Measurements from ENCODE around the gene EPS8L3.
A peak's percentile ranks its signal among the peaks of the same experiment; 100 is the strongest.
"Not testable (repeated sequence)": the region's sequence is repeated elsewhere in the genome, so short reads cannot be mapped to it uniquely, and the experiment has no call there.

Gene EPS8L3

DNA sequence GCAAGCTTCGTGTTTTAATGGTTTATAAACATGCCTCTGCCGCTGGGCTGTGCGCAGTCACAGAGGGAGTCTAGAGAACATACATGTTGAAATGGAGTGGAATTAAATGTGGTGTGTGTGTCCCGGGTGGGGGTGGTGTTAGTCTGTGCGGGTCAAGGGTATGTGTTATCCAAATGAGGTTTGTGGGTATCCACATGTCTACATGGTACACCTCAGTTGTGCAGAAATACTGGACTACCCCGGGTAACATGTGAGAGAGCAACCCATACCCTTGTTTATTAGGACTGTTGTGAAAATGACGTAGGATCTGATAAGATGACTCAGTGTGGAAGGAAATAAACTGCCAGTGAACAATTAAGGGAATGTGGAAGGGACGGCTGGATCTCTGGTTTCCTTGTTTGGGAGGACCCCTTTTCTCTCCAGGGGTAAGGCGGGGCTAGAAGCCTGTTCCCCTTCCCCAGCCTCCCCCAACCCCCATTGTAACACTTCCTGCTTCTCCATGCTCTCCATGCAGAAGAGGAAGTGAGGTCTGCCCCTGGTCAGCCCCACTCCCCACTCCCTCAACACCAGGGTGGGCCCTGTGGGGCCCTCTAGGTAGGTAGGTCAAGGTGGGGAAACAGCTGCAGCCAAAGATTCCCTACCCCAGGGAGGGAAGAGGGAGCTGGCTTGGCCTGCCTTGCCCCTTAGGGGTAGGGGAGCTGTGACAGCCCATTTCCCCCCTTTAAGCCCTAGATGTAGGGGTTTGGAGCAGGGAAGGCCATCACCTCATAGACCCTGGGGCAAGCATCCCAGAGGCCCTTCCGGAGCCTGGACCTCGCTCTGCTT is 690 bp downstream of the EPS8L3 start:
- DNase-seq (ENCODE audit: low read depth): no peak

- DNase-seq (ENCODE audit: low read depth): no peak
Observed at GRCh38 chr1:109762039-109762585, 1.6 kb downstream of the EPS8L3 start.

GRCh38 chr1:109761227-109762038 is 2.3 kb downstream of the EPS8L3 start:
- DNase-seq (ENCODE audit: low read depth): no peak

DNA sequence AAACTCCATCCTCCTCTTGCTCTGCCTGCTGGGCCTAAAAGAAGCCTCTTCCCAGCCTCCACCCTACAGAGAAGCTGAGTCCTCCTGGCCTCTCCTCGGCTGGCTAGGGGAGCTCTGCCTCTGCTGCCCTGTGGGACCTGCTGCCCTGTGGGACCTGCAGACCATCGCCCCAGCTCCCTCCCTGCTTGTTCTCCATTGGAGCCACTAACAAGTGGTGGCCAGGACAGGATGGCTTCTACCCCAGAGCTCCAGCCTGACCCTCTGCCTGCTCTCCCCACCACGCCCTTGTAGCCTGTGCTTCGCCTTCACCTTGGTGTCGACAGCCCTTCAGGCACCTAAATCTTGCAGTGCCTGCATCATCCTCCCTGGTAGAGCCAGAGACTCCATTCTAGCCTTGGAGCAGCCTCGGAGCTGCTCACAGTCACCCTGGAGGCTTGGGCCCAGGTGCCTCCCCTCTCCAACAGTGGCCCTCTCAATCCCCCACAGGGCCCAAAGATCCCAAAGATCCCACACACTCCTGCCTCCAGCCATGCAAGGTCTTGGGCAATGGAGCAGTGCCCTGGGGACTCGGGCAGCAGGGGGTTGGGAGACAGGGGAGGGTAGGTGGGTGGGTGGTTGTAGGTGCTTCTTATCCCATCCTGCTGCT is 3.0 kb downstream of the EPS8L3 start:
- no peak for DNase-seq (ENCODE audit: low read depth)

GRCh38 chr1:109759513-109760334 is 4.0 kb downstream of the EPS8L3 start:
- no peak for DNase-seq (ENCODE audit: low read depth)

- no peak for DNase-seq (ENCODE audit: low read depth)
Observed at GRCh38 chr1:109757936-109758786, 5.6 kb downstream of the EPS8L3 start.

GRCh38 chr1:109756848-109757521 is 6.7 kb downstream of the EPS8L3 start:
- no peak for DNase-seq (ENCODE audit: low read depth)

DNA sequence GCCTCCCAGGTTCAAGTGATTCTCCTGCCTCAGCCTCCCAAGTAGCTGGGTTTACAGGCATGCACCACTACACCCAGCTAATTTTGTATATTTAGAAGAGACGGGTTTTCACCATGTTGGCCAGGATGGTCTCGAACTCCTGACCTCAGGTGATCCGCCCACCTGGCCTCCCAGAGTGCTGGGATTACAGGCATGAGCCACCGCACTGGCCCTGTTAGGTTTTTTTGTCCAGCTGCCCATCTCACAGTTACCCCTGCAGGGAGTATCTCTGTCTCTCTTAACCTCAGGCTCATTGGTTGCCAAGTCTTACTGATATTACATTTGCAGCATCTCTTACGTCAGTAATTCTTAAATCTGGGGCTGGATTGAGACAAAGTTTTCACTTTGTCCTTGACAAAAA is 7.4 kb downstream of the EPS8L3 start:
- not testable (repeated sequence) for DNase-seq (ENCODE audit: low read depth)

- DNase-seq (ENCODE audit: low read depth): no peak
Observed at GRCh38 chr1:109754738-109755137, 9.0 kb downstream of the EPS8L3 start.

DNA sequence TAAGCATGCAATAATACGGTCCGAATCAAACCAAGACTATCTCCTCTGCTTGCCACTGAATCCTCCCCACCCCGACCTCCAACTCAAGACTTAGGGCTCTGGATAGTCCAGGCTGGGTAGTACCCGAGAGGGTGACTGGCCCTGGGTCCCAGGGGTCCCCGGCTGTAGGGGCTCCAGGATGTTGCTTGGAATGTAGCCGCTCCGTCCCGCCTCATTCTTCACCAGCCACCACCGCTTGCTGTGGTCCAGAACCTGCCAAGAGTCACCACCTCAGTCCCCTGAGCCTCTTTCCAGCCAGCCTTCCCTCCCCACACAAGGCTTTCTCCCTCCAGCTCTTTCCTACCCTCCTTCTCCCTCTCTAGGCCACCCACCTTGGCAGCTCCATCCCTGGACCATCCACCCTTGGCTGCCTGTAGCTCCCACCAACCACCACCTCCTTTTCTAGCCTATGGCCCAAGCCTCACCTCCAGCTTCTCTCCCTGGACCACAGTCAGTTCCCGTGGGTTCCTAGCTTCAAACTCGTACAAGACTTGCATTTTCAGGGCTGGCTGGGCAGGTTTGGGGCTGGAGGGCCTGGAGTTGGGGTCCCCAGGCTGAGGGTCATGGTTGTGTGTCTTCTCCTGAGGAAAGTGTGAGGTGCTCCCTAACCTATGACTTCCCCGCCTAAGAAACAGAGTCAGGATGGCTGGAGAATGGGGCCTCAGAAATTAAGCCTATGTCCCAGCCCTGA is 12.0 kb downstream of the EPS8L3 start:
- no peak for DNase-seq (ENCODE audit: low read depth)

- no peak for DNase-seq (ENCODE audit: low read depth)
Observed at GRCh38 chr1:109750920-109751319, 12.8 kb downstream of the EPS8L3 start.

- DNase-seq (ENCODE audit: low read depth): no peak
Observed at GRCh38 chr1:109750241-109750882, 13.4 kb downstream of the EPS8L3 start.

GRCh38 chr1:109749221-109749620 is 14.5 kb downstream of the EPS8L3 start:
- DNase-seq (ENCODE audit: low read depth): no peak

GRCh38 chr1:109748311-109748710 is 15.4 kb downstream of the EPS8L3 start:
- not testable (repeated sequence) for DNase-seq (ENCODE audit: low read depth)

- DNase-seq (ENCODE audit: low read depth): no peak
Observed at GRCh38 chr1:109740615-109741373, 22.9 kb downstream of the EPS8L3 start, which contains the start of gene GSTM3. Gene GSTM3 (minus strand): TSS chr1:109741038. CDS start chr1:109740287, 751 bp downstream.

DNA sequence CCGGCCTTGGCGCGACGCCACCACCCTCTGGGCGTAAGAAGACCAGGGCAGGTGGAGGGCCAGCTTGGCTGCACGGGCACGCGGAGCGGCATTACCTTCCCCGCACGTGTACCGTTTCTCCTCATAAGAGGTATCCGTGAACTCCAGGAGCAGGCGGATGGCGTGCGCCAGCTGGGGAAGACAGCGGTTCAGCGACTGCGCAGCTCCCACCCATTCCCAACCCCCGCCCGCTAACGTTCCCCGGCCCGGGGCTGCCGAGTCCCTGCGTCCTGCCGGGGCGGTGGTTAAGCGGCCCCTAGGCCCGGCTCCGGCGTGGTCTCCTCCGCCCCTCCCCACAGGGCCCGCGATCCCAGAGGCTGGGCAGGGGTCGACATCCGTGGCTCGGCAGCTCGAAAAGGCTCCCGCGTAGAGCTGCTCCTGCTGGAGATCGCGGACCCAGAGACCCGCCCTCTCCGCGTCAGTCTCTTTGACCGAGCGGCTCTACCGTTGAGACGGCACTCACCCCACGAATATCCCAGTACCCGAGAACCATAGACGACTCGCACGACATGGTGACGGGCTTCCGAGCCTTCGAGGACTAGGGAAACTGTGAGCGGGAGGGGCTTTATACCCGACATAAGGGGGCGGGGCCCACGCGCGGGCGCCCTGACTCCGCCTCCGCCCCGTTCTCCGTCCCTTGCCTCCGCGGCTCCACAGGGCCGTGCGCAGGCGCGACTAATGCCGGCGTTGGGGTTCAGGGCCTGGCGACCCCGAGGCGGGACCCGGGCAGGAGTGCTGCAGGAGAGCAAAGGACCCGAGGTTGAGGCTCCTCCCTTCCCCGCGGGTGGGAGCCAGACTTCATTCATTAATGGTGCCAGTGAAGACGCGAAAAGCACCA is 23.7 kb downstream of the EPS8L3 start:
- peak; percentile 74 for DNase-seq (ENCODE audit: low read depth)

All from activated T-cell treated with anti-CD3 and anti-CD28 coated beads for 1 hour (primary cell).